ENCODE data around the gene CSTPP1.

- TF ChIP-seq, protein P1, sequence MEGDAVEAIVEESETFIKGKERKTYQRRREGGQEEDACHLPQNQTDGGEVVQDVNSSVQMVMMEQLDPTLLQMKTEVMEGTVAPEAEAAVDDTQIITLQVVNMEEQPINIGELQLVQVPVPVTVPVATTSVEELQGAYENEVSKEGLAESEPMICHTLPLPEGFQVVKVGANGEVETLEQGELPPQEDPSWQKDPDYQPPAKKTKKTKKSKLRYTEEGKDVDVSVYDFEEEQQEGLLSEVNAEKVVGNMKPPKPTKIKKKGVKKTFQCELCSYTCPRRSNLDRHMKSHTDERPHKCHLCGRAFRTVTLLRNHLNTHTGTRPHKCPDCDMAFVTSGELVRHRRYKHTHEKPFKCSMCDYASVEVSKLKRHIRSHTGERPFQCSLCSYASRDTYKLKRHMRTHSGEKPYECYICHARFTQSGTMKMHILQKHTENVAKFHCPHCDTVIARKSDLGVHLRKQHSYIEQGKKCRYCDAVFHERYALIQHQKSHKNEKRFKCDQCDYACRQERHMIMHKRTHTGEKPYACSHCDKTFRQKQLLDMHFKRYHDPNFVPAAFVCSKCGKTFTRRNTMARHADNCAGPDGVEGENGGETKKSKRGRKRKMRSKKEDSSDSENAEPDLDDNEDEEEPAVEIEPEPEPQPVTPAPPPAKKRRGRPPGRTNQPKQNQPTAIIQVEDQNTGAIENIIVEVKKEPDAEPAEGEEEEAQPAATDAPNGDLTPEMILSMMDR (IDR thresholded peaks at IDR 0.05), result no peak
- no peak for TF ChIP-seq POLR2A (IDR thresholded peaks at IDR 0.05)
Observed at GRCh38 chr11:47062736-47063135, 126.2 kb downstream of the CSTPP1 start.
